DOHH2 (cell line): ENCODE data around the gene MYCBPAP.

Experiments used
- H3F3A ChIP-seq: fragments of 200-600 bp; sonication (generic), shearing (Covaris generic); 2 replicates; pipeline ENCODE4 v1.6.0; 2016; ENCODE audit warnings: antibody characterized with exemption, mild to moderate bottlenecking; ENCODE audit not compliant: control insufficient read depth, insufficient read depth
- H3K27ac ChIP-seq: fragments of 200-600 bp; sonication (generic); 2 replicates; pipeline ENCODE4 v1.5.1; 2014; ENCODE audit warnings: low read depth, mild to moderate bottlenecking, low read length, moderate library complexity
- H3K27me3 ChIP-seq: fragments of 200-600 bp; sonication (generic); 2 replicates; pipeline ENCODE4 v1.6.1; 2014; ENCODE audit warnings: mild to moderate bottlenecking, low read length, mixed read lengths; ENCODE audit not compliant: control insufficient read depth
- H3K36me3 ChIP-seq: fragments of 200-600 bp; sonication (generic); 2 replicates; pipeline ENCODE4 v1.6.1; 2014; ENCODE audit warnings: mild to moderate bottlenecking, low read length, moderate library complexity, mixed read lengths; ENCODE audit not compliant: control insufficient read depth
- H3K4me1 ChIP-seq: fragments of 200-600 bp; sonication (generic); 2 replicates; pipeline ENCODE4 v1.6.1; 2014; ENCODE audit warnings: mild to moderate bottlenecking, low read length, mixed read lengths; ENCODE audit not compliant: control insufficient read depth
- H3K4me2 ChIP-seq: fragments of 200-600 bp; sonication (generic); 2 replicates; pipeline ENCODE4 v1.6.0; 2014; ENCODE audit warnings: mild to moderate bottlenecking, low read length, moderate library complexity
- H3K4me3 ChIP-seq: fragments of 200-600 bp; sonication (generic); 2 replicates; pipeline ENCODE4 v1.5.1; 2014; ENCODE audit warnings: mild to moderate bottlenecking, low read length, mixed read lengths
- H3K79me2 ChIP-seq: fragments of 200-600 bp; sonication (generic); 2 replicates; pipeline ENCODE4 v1.6.1; 2014; ENCODE audit warnings: mild to moderate bottlenecking, low read length, mixed read lengths; ENCODE audit not compliant: control insufficient read depth
- H3K9me2 ChIP-seq: fragments of 200-600 bp; sonication (generic); replicated peaks from 2 replicates; pipeline ENCODE4 v1.6.1; 2014; ENCODE audit warnings: mild to moderate bottlenecking, low read length, mixed read lengths; ENCODE audit not compliant: control insufficient read depth
- H3K9me3 ChIP-seq: fragments of 200-600 bp; sonication (generic); 2 replicates; pipeline ENCODE4 v1.6.1; 2014; ENCODE audit warnings: antibody characterized with exemption, low read length, mixed read lengths; ENCODE audit not compliant: control insufficient read depth, insufficient read depth
- H4K20me1 ChIP-seq: fragments of 200-600 bp; sonication (generic); 2 replicates; pipeline ENCODE4 v1.6.0; 2014; ENCODE audit warnings: low read depth, mild to moderate bottlenecking, antibody characterized with exemption, low read length, moderate library complexity; ENCODE audit not compliant: control insufficient read depth, insufficient read depth
- CTCF ChIP-seq: fragments of 200-600 bp; sonication (generic); IDR thresholded peaks from one replicate; pipeline ENCODE4 v1.5.1; 2014; ENCODE audit warnings: antibody characterized with exemption, mild to moderate bottlenecking, low read depth, low read length; ENCODE audit not compliant: poor library complexity, severe bottlenecking
- EZH2phosphoT487 ChIP-seq: fragments of 200-600 bp; sonication (generic); IDR thresholded peaks from 2 replicates; pipeline ENCODE4 v1.6.1; 2017; ENCODE audit warnings: borderline replicate concordance, mild to moderate bottlenecking, antibody characterized with exemption, low read length, moderate library complexity, mixed read lengths

Gene MYCBPAP

GRCh38 chr17:50491505-50491904 lies 16.7 kb upstream of the MYCBPAP start:
- Histone ChIP-seq H3F3A (no peaks in the 10 kb centered on the region), H3K4me1 (no peaks in the 10 kb centered on the region), H3K79me2 (no peaks in the 10 kb centered on the region), H3K27ac (no peak overlapping the region), H3K9me3 (no peaks in the 10 kb centered on the region), H3K4me3 (no peak overlapping the region), H3K27me3 (peaks cover 5% of the 10 kb centered on the region; the same call in 1 of the 2 replicates), H3K4me2 (no peak overlapping the region), H4K20me1 (no peaks in the 10 kb centered on the region), H3K9me2 (no peaks in the 10 kb centered on the region), H3K36me3 (no peaks in the 10 kb centered on the region)
- TF ChIP-seq EZH2phosphoT487: no peak
- TF ChIP-seq CTCF: no peak

GRCh38 chr17:50492214-50492613 lies 16.0 kb upstream of the MYCBPAP start:
- H3K79me2 ChIP-seq: no peaks in the 10 kb centered on the region
- no peaks in the 10 kb centered on the region for H3K9me2 ChIP-seq
- TF ChIP-seq CTCF (no peak), EZH2phosphoT487 (no peak)
- H3K36me3 ChIP-seq: no peaks in the 10 kb centered on the region
- H4K20me1 ChIP-seq: no peaks in the 10 kb centered on the region
- H3K27me3 ChIP-seq: peaks cover 5% of the 10 kb centered on the region; the same call in 1 of the 2 replicates
- no peaks in the 10 kb centered on the region for H3K9me3 ChIP-seq
- H3K27ac ChIP-seq: no peak overlapping the region
- no peaks in the 10 kb centered on the region for H3K4me1 ChIP-seq
- no peaks in the 10 kb centered on the region for H3F3A ChIP-seq
- H3K4me3 ChIP-seq: no peak overlapping the region
- no peak overlapping the region for H3K4me2 ChIP-seq

- no peak for TF ChIP-seq CTCF
- H3K27me3 ChIP-seq: peaks cover 5% of the 10 kb centered on the region; the same call in 1 of the 2 replicates
- no peaks in the 10 kb centered on the region for H4K20me1 ChIP-seq
- no peaks in the 10 kb centered on the region for H3K36me3 ChIP-seq
- no peaks in the 10 kb centered on the region for H3K9me2 ChIP-seq
- no peak overlapping the region for H3K4me2 ChIP-seq
- no peak overlapping the region for H3K27ac ChIP-seq
- no peaks in the 10 kb centered on the region for H3K9me3 ChIP-seq
- no peak overlapping the region for H3K4me3 ChIP-seq
- no peaks in the 10 kb centered on the region for H3F3A ChIP-seq
- no peaks in the 10 kb centered on the region for H3K4me1 ChIP-seq
- H3K79me2 ChIP-seq: no peaks in the 10 kb centered on the region
Measured at GRCh38 chr17:50493744-50494143, 14.5 kb upstream of the MYCBPAP start.
